Measurements from ENCODE around the gene EPN2.

Gene EPN2

DNA sequence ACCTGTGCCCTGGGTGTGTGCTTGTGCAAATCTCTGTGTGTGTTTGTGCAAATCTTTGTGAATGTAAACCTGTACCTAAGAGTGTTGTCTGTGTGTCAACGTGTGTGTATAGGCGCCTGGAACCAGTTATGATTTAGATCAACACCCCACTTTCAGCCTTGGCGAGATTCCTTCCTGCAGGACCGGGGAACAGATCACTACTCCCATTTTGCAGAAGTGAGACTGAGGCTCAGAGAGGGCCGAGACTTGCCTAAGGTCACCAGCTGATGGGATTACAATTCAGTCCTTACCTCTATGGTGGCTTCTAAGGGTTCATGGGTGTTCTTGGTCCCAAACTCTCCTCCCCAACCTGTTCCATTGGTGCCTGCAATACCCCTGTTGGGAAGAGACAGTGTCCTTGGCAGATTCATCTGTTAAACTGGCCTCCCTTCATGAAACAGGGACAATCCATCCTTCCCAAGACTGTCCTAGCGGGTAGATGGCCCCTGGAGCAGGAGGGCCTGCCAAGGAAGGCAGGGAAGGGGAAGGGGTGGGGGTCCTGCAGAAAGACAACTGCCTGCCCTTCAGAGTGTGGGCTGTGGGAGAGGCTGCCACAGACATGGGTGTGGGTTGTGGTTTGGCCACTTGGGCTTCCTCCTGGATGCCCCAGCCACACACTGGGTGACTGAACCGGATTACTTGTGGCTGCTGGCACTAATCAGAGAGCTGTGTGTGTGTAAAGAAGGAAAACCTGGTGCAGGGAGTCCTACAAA is 134.3 kb downstream of the EPN2 start:
- no peak overlapping the region for H3K4me3 ChIP-seq (ENCODE audit: low read depth, low read length)
- TF ChIP-seq, protein P1, sequence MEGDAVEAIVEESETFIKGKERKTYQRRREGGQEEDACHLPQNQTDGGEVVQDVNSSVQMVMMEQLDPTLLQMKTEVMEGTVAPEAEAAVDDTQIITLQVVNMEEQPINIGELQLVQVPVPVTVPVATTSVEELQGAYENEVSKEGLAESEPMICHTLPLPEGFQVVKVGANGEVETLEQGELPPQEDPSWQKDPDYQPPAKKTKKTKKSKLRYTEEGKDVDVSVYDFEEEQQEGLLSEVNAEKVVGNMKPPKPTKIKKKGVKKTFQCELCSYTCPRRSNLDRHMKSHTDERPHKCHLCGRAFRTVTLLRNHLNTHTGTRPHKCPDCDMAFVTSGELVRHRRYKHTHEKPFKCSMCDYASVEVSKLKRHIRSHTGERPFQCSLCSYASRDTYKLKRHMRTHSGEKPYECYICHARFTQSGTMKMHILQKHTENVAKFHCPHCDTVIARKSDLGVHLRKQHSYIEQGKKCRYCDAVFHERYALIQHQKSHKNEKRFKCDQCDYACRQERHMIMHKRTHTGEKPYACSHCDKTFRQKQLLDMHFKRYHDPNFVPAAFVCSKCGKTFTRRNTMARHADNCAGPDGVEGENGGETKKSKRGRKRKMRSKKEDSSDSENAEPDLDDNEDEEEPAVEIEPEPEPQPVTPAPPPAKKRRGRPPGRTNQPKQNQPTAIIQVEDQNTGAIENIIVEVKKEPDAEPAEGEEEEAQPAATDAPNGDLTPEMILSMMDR (IDR thresholded peaks at IDR 0.05; ENCODE audit: borderline replicate concordance, insufficient read depth, low read depth, low read length), result no peak

- TF ChIP-seq, protein P1 (IDR thresholded peaks at IDR 0.05; ENCODE audit: borderline replicate concordance, insufficient read depth, low read depth, low read length), result no peak
- H3K4me3 ChIP-seq (ENCODE audit: low read depth, low read length), result no peak overlapping the region
Observed at GRCh38 chr17:19372011-19372370, 134.8 kb downstream of the EPN2 start.

DNA sequence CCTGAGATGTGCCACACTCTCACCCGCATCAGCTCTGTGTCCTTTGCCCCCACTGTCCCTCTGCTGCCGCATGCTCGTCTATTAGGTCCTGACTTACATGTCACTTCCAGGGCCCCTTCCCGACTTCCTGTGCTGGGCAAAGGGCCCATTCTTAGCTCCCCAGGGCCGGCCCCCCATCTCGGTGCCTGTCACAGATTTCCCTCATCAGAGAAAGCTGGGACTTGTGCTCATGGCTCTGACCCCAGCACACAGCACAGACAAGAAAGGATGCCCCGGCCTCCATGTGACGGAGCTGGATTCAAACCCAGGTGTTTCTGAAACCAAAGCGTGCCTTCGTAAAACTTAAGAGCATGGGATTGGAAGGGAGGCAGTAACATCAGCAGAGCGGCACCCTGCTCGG is 135.3 kb downstream of the EPN2 start:
- TF ChIP-seq, protein P1 (IDR thresholded peaks at IDR 0.05; ENCODE audit: borderline replicate concordance, insufficient read depth, low read depth, low read length), result no peak
- H3K4me3 ChIP-seq (ENCODE audit: low read depth, low read length), result no peak overlapping the region

DNA sequence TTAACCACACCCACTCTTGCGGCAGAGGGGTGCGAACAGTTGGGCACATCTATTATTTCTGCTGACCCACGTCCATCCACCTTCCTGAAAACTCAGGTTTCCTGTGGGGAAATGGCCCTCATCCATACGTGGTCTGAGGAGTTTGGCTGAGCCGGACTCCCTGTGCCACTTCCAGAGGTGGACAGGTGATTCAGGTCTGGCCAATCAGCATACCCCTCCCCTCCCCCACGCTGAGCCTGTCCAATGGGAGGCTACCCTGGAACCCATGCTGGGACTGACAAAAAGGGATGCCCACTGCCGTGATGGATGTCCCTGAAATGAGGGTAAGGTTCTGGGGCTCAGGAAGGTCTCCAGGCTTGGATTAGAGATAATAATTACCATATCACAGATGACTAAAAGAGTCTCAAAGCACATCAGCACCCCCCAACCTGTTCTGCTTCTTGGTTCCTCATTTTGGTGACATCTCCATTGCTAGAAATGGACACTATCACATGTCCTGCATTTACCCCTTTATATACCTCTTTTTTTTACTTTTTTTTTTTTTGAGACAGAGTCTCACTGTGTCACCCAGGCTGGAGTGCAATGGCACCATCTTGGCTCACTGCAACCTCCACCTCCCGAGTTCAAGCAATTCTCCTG is 135.8 kb downstream of the EPN2 start:
- TF ChIP-seq, protein P1 (IDR thresholded peaks at IDR 0.05; ENCODE audit: borderline replicate concordance, insufficient read depth, low read depth, low read length), result no peak
- H3K4me3 ChIP-seq (ENCODE audit: low read depth, low read length), result no peak overlapping the region

DNA sequence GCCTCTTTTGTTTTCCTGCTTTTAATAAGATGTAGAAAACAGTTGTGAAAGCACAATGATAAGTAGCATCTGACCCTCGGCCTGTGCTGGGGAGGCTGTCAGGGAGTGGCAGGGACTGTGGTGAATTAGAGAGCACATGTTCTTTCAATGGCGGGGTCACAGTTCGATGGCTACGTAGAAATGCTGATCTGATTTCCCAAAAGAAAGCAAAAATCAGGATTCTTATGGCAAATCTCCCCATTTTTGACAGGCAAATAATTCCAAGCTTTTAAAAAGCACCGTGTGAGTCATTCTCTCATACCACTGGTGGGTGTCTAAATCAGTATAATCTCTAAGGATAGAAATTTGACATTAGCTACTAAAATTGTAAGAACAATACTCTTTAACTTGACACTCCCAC is 137.0 kb downstream of the EPN2 start:
- no peak overlapping the region for H3K4me3 ChIP-seq (ENCODE audit: low read depth, low read length)
- TF ChIP-seq, protein P1 (IDR thresholded peaks at IDR 0.05; ENCODE audit: borderline replicate concordance, insufficient read depth, low read depth, low read length), result no peak

GRCh38 chr17:19375732-19376131 is 138.6 kb downstream of the EPN2 start:
- no peak overlapping the region for H3K4me3 ChIP-seq (ENCODE audit: low read depth, low read length)
- TF ChIP-seq, protein P1 (IDR thresholded peaks at IDR 0.05; ENCODE audit: borderline replicate concordance, insufficient read depth, low read depth, low read length), result no peak

DNA sequence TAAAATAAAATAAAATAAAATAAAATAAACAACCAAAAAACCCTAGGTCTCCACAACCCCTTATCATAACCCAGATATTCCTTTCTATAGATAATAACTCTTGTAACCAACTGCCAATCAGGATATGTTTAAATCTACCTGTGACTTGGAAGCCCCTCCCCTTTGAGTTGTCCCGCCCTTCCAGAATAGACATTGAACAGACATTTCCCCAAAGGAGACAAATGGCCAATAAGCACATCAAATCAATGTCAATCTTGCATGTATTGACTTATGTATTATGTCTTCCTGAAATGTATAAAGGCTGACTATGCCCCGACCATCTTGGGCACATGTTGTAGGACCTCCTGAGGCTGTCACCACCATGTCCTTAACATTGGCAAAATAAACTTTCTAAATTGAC is 139.6 kb downstream of the EPN2 start:
- TF ChIP-seq, protein P1 (IDR thresholded peaks at IDR 0.05; ENCODE audit: borderline replicate concordance, insufficient read depth, low read depth, low read length), result no peak
- H3K4me3 ChIP-seq (ENCODE audit: low read depth, low read length), result peak overlapping the region; percentile 90
